Esophagus (tissue), 2 donors: ENCODE measurements around the gene ACVR1B. TPM values are rescaled to one million over a fixed set of nuclear protein-coding genes. Genes with fewer than 3 reads are reported as not detected.

Experiments
- H3K27ac ChIP-seq, 2 donors: one replicate each; pipeline ENCODE4 v1.5.1; 2013; ENCODE audit warnings: low read depth in 2 of 2, mild to moderate bottlenecking in 2 of 2, inconsistent platforms in 1 of 2, low read length in 1 of 2, moderate library complexity in 1 of 2
- H3K27me3 ChIP-seq, 2 donors: one replicate each; pipeline ENCODE4 v1.6.1; 2013; ENCODE audit warnings: low read length in 2 of 2, control low read depth in 1 of 2, mild to moderate bottlenecking in 1 of 2; ENCODE audit not compliant: insufficient read depth in 2 of 2, control insufficient read depth in 1 of 2
- H3K36me3 ChIP-seq, 2 donors: one replicate each; pipeline ENCODE4 v1.6.1; 2013; ENCODE audit warnings: low read length in 1 of 2; ENCODE audit not compliant: control insufficient read depth in 2 of 2, insufficient read depth in 2 of 2
- H3K4me1 ChIP-seq, 2 donors: one replicate each; pipeline ENCODE4 v1.6.1; 2013; ENCODE audit warnings: low read length in 1 of 2; ENCODE audit not compliant: control insufficient read depth in 2 of 2, insufficient read depth in 2 of 2
- H3K4me3 ChIP-seq, 2 donors: one replicate each; pipeline ENCODE4 v1.5.1; 2013; ENCODE audit warnings: low read length in 2 of 2, mild to moderate bottlenecking in 2 of 2, low read depth in 1 of 2, moderate library complexity in 1 of 2
- H3K9me3 ChIP-seq, 2 donors: one replicate each; pipeline ENCODE4 v1.6.1; 2013; ENCODE audit warnings: mild to moderate bottlenecking in 2 of 2, low read depth in 1 of 2, low read length in 1 of 2, moderate library complexity in 1 of 2; ENCODE audit not compliant: control insufficient read depth in 2 of 2, insufficient read depth in 1 of 2
- WGBS, 2 donors: extraction: QIAGEN DNeasy Blood & Tissue Kit; methylation state at CpG; one replicate each; pipeline ENCODE4 v1.1.7; 2013; 5-methylcytosine and 5-hydroxymethylcytosine counted together
- polyA plus RNA-seq, 2 donors: library from polyadenylated mRNA; stranded (reverse); fragments of 200-250 nt; gene quantifications; one replicate each; pipeline ENCODE4 v1.2.3, GENCODE V29; 2013
- donor health status: healthy with polysubstance abuse.
- donor health status: Bipolar disorder and iron deficiency.

The ACVR1B gene
- polyA plus RNA-seq, 2 donors, result 11.6 to 12.4 TPM

- Histone ChIP-seq H3K27me3 (no peaks in the 10 kb centered on the region), H3K9me3 (peaks cover 0 to 2% of the 10 kb centered on the region in 2 donors), H3K36me3 (peaks cover 32 to 33% of the 10 kb centered on the region in 2 donors), H3K27ac (no peak overlapping the region), H3K4me3 (no peak overlapping the region), H3K4me1 (no peaks in the 10 kb centered on the region)
- WGBS, 2 donors, result 86 to 88% methylated on average over 9 of the region's 9 CpGs
These were observed 33.8 kb downstream of the ACVR1B start for GRCh38 chr12:51985154-51985835.

GRCh38 chr12:51986834-51987233 is 35.3 kb downstream of the ACVR1B start:
- Histone ChIP-seq H3K9me3 (peaks cover 0 to 2% of the 10 kb centered on the region in 2 donors), H3K36me3 (peaks cover 27 to 28% of the 10 kb centered on the region in 2 donors), H3K4me1 (no peaks in the 10 kb centered on the region), H3K27me3 (no peaks in the 10 kb centered on the region), H3K27ac (no peak overlapping the region), H3K4me3 (no peak overlapping the region)
- WGBS, 2 donors, result 83 to 84% methylated on average over 8 of the region's 8 CpGs

- Histone ChIP-seq H3K36me3 (peaks cover 15 to 23% of the 10 kb centered on the region in 2 donors), H3K4me1 (no peaks in the 10 kb centered on the region), H3K9me3 (peaks cover 0 to 2% of the 10 kb centered on the region in 2 donors), H3K4me3 (no peak overlapping the region), H3K27me3 (no peaks in the 10 kb centered on the region), H3K27ac (no peak overlapping the region)
- WGBS, 2 donors, result 91 to 93% methylated on average over 5 of the region's 5 CpGs
These were observed 40.7 kb downstream of the ACVR1B start for GRCh38 chr12:51992246-51992645.

GRCh38 chr12:51994539-51994820 is 43.0 kb downstream of the ACVR1B start:
- H3K27me3 ChIP-seq, result no peaks in the 10 kb centered on the region
- H3K9me3 ChIP-seq, result peaks cover 0 to 2% of the 10 kb centered on the region in 2 donors
- 91 to 94% methylated on average over 14 to 17 of the region's 17 CpGs for WGBS, 2 donors
- H3K4me3 ChIP-seq, result no peak overlapping the region
- peaks cover 15 to 26% of the 10 kb centered on the region in 2 donors for H3K36me3 ChIP-seq
- no peaks in the 10 kb centered on the region for H3K4me1 ChIP-seq
- no peak overlapping the region for H3K27ac ChIP-seq

- WGBS, 2 donors, result 75 to 78% methylated on average over 4 of the region's 4 CpGs
- peaks cover 15 to 27% of the 10 kb centered on the region in 2 donors for H3K36me3 ChIP-seq
- H3K9me3 ChIP-seq, result peaks cover 0 to 2% of the 10 kb centered on the region in 2 donors
- H3K27ac ChIP-seq, result no peak overlapping the region
- H3K4me3 ChIP-seq, result no peak overlapping the region
- H3K27me3 ChIP-seq, result no peaks in the 10 kb centered on the region
- no peaks in the 10 kb centered on the region for H3K4me1 ChIP-seq
These were observed 43.5 kb downstream of the ACVR1B start for GRCh38 chr12:51994959-51995358.

GRCh38 chr12:51997136-51997535 is 45.6 kb downstream of the ACVR1B start:
- 77 to 80% methylated on average over 5 of the region's 5 CpGs for WGBS, 2 donors
- peaks cover 0 to 2% of the 10 kb centered on the region in 2 donors for H3K9me3 ChIP-seq
- no peak overlapping the region for H3K4me3 ChIP-seq
- no peaks in the 10 kb centered on the region for H3K4me1 ChIP-seq
- H3K27ac ChIP-seq, result no peak overlapping the region
- peaks cover 10 to 23% of the 10 kb centered on the region in 2 donors for H3K36me3 ChIP-seq
- no peaks in the 10 kb centered on the region for H3K27me3 ChIP-seq

- Histone ChIP-seq H3K4me1 (peaks cover 0 to 9% of the 10 kb centered on the region in 2 donors), H3K4me3 (no peak overlapping the region), H3K27ac (no peak overlapping the region), H3K27me3 (peaks cover 0 to 3% of the 10 kb centered on the region in 2 donors), H3K36me3 (peaks cover 0 to 2% of the 10 kb centered on the region in 2 donors), H3K9me3 (no peaks in the 10 kb centered on the region)
- WGBS, 2 donors, result 80 to 83% methylated on average over 8 of the region's 8 CpGs
These were observed 51.6 kb downstream of the ACVR1B start for GRCh38 chr12:52003016-52003550.

GRCh38 chr12:52003591-52003990 is 52.1 kb downstream of the ACVR1B start:
- Histone ChIP-seq H3K27ac (no peak overlapping the region), H3K4me3 (no peak overlapping the region), H3K36me3 (peaks cover 0 to 2% of the 10 kb centered on the region in 2 donors), H3K9me3 (no peaks in the 10 kb centered on the region), H3K27me3 (peaks cover 0 to 3% of the 10 kb centered on the region in 2 donors), H3K4me1 (peaks cover 0 to 9% of the 10 kb centered on the region in 2 donors)
- WGBS, 2 donors, result 75 to 82% methylated on average over 6 of the region's 6 CpGs

- H3K36me3 ChIP-seq, result peaks cover 0 to 2% of the 10 kb centered on the region in 2 donors
- WGBS, 2 donors, result 50% methylated on average over 5 of the region's 5 CpGs
- H3K27me3 ChIP-seq, result peaks cover 0 to 3% of the 10 kb centered on the region in 2 donors
These were observed 52.6 kb downstream of the ACVR1B start for GRCh38 chr12:52004042-52004648.

More at GRCh38 chr12:52004042-52004648, 52.6 kb downstream of the ACVR1B start:
- Histone ChIP-seq H3K4me1 (peaks cover 0 to 9% of the 10 kb centered on the region in 2 donors), H3K4me3 (no peak overlapping the region), H3K9me3 (no peaks in the 10 kb centered on the region), H3K27ac (no peak overlapping the region)
